ENCODE measurements around the gene RGS8.

RGS8 gene, protein sequence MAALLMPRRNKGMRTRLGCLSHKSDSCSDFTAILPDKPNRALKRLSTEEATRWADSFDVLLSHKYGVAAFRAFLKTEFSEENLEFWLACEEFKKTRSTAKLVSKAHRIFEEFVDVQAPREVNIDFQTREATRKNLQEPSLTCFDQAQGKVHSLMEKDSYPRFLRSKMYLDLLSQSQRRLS

DNA sequence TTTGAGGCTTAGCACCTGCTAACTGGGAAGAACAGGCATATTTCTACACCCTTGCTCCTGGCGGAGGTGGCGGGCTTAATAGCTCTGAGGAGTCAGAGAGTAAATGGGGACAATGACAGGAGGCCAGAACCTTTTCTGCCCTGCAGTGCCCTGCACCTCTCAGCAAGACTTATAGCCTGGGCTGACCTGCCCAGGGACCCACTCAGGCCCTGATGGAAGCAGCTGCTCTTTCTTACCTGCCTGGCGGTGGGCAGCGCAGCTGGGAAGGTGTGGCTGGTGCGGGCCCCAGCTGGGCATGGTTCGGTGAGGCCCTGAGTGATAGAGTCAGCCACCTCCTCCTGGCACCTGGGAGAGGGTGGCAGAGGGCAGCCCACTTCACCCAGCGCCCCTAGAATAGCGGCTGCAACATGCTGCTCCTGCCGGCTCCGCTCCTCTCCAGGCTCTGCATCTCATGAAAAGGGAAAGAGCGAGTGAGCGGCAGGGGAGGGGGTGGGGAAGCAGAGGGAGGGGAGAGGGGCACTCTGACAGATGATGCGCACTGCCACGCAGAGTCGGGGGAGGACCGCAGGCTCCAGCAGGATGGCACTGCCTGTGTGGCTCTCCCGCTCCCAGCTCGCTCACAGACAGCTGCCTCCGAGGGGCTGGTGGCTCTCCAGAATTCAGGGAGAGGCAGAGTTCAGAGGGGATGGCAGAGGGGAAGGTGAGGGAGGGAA, at the start of gene RGS8:
RGS8 (minus strand) TSS at position 472 of the 713 bp plus-strand sequence. CDS start 14,938 bp downstream, outside the sequence.
- DNase-seq (ENCODE audit: low read depth), result no peak

DNA sequence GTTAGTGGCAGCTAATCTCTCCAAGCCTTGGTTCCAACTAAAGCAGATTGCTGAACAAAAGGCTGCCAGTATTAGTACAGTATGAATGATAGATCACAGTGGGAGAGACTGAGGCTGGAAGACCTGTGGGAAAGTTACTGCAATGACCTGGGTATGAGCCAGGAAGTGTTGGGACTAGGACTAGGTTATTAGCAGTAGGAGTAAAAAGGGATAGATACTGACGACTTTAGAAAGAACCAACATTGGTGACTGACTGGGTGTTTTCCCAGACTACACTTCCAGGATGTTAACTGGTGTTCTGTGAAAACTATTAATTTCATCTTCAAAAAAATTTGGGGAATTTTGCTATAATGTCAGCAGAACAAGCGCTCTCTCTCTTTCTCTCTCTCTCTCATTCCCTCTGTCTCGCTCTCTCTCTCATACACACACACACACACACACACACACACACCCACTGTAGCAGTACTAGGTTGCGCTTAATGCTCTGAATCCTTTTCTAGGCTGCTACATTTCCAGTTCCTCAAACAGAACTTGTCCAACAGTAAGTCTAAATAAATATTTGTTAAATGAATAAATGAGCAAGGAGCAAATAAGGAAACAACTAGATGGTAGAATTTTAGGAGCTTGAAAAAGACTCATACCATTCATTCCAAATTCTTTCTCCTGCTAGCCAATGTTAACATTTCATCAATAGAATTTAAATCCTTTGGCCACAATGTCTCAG, 47.6 kb upstream of the RGS8 start:
- DNase-seq (ENCODE audit: low read depth), result no peak

DNA sequence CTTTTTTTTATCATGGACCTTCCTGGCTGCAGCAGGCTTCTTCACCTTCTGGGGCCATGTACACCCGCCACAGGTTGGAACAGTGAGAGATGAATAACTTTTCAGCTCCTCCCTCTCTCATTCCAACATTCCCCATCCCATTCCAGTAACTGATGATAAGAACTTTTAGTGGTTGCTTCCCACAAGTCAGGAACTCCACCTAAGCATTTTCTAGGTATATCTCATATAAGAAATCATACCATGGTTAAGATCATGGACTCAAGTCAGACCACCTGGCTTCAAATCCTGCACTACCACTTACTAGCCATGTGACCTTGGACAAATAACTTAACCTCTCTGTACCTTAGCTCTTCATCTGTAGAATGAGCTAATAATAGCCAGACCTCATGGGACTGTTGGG, 42.5 kb upstream of the RGS8 start:
- no peak for DNase-seq (ENCODE audit: low read depth)

DNA sequence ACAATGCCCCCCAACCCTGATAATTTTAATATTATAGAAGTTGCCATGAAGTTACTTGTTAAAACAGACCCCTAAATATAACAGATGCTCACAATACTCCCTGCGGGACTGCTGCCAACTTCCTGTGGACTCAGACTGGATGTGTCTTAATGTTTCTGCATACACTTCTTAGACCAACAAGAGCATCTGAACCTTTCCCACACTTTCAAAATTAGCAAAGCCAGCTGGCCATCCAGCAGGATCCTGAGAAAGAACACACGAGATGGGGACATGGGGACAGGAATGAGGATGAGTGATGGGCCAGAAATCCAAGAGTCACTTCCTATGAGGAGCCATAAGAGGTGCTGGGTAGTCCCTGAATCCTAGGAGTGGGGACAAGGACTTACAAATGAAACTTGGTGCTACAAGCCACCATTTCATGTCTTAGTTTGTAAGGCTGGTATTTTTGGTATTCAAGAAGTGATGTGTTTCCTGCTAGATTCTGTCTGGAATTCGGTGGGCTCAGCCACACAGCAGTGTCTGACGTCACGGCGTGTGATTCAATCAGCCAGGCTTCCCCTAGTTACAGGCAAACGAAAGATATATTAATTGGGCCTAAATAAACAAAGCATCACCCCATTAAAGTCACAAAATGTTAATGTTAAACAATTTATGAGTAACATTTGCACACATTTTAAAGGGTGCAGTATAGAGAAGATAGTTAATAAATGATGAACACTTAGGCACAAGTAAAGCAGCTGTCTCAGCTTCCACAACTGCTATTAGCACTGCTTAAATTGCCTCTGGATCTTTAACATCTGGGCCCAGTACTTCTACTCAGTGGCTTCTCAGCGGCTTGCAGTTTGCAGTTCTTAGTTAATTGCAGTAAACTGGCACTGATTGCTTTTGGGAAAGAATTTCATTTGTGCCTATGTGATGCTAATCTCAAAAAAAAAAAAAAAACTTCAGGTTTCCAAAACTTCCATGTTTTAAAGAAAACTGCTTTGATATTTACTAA, 41.2 kb upstream of the RGS8 start:
- DNase-seq (ENCODE audit: low read depth), result no peak

DNA sequence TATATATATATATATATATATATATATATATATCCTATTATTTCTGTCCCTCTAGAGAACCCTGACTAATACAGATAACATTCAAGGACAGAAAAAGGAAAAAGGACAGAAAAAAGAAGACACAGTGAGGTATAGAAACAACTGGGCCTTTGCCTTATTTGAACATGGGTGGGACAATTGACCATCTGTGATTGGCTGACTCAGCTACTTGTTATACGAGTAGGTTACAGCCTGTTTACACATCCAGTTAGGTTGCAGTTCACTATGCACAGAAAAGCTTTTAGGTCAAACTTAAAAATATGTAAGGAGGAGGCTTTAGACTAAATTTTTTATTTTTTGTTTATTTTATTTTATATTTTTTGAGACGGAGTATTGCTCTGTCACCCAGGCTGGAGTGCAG, 39.8 kb upstream of the RGS8 start:
- DNase-seq (ENCODE audit: low read depth), result no peak

DNA sequence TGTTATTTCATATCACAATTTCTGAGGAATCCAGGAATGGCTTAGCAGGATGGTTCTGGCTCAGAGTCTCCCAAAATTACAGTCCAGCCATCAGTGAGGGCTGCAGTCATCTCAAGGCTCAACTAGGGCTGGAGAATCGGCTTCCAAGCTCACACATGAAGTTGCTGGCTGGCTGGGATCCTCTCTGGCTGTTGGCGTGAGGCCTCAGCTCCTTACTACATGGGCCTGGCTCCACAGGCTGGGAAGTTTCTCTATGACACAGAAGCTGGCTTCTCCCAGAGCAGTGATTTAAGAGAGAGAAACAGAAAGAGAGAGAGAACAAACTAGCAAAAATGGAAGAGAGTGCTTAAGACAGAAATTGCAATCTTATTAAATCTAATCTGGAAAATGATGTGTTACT, 38.8 kb upstream of the RGS8 start:
- no peak for DNase-seq (ENCODE audit: low read depth)

DNA sequence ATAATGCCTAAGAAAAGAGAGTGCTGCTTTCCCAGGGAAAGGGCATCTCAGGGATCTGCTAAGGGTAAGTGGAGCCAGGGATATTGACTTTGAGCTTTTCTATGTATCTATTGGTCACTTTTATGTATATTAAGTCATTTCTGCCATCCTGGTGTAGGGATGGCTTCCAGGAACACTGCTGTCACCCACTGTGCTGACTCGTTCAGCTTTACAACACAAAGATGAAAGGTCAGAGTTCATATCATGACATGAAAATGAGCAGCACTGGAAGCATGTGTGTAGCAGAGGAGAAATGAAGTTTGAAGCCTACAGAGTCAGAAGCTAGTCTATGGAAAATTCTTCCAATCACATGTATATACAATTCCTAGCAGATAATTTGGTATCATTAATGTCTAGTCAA, 37.1 kb upstream of the RGS8 start:
- no peak for DNase-seq (ENCODE audit: low read depth)

DNA sequence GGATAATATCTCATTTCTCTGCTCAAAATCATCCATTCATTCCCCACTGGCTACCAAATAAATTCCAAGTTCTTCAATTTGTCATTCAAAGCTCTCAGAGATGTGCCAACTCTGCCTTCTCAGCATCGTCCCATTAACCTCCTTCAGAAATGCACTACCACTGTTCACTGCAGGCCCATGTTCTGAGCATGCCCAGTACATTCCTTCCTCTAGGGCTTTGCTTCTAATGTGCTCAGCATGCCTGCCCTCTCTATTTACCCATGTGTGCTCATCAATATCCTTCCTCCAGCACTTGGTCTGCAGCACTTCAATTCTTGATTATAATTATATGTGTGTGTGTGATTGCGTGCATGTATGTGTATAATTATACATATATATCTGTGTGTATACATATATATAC, 36.1 kb upstream of the RGS8 start:
- DNase-seq (ENCODE audit: low read depth), result peak; percentile 13

DNA sequence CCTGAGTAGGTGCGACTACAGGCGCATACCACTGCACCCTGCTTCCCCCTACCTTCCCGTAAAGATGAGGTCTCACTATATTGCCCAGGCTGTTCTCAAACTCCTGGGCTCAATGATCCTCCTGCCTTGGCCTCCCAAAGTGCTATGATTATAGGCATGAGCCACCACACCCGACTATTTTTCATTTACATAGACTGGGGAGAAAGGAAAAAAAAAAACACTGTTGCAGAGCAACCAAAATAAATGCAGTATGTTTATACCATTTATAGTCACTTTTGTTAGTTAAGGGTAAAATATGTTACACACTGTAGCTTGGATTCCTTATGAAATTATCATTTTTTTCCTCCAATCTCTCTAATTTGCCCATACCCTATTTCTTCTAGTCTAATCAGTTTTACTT, 35.2 kb upstream of the RGS8 start:
- DNase-seq (ENCODE audit: low read depth), result no peak

DNA sequence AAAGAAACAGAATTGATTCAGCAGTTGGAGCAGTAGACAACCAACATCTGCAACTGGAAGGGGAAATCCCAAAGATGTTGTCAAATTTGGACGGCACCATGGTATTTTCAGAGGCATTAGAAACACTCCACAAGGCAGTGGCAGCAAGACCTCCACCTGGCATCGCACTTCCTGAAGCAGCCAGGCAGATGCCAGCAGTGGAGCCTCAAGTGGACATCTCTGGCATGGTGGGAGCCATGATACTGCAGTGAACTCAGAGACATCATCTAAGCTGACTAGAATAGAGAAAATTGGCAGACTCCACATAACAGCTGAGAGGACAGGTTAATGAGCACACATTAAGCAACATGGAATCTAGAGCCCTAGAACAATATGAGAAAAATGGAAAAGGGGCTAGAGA, 33.9 kb upstream of the RGS8 start:
- peak; percentile 8 for DNase-seq (ENCODE audit: low read depth)

DNA sequence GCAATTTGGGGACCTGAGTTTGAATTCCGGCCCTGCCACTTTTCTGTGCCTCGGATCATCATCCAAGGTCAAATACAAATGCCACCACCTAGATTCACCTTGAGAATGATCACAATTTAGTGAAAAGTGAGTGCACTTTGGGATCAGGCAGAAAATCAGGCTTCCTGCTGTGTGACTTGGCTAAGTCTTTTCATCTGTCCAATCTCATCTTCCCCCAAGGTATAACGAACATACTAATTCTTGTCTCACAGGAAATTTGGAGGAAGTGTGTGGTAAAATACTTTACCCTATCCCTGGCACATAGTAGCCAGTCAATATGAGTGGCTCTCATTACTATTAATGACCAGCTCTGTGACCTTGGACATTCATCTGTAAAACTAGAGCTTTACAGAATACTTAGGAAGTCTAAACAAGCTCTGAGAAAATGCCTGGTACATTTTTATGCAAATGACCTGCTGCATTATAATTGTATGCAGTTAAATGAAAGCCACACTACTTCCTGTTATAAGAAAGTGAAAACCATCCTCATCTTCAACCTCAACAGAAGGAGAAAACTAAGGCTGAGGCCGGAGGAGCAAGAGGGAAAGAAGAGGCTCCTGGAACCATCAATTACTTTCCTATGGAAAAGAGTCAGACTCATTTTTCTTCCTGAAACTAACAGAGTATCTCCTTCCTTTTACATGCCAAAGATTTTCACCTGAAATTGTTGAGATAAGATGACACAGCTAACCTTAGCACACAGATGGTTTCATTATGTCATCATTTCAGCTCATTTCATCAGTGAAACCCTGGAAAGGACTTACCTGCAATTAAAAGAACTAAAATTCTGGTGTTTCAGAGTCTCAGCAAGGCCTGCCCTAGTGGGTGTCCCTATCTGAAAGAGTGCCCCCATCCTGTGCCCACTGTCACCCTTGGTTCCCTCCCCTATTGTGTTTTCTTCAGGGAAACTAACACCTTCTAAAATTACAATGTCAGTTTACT, 32.6 kb upstream of the RGS8 start:
- no peak for DNase-seq (ENCODE audit: low read depth)

DNA sequence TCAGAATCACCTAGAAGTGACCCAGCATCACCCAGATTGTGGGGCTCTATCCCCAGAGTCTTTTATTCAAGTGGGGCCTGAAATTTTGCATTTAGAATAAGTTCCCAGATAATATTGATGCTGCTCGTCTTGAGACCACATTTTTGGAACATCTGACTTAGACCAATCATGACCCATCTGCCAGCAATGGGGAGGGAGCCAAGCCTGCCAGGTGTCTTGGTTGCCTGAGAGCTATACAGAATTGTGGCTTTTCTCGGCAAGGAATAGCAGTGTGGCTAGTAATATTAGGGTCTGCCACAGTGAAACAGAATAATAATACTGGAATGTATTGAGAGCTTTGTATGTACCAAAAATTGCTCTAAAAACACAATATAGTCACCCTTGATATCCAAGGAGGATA, 31.1 kb upstream of the RGS8 start:
- no peak for DNase-seq (ENCODE audit: low read depth)

DNA sequence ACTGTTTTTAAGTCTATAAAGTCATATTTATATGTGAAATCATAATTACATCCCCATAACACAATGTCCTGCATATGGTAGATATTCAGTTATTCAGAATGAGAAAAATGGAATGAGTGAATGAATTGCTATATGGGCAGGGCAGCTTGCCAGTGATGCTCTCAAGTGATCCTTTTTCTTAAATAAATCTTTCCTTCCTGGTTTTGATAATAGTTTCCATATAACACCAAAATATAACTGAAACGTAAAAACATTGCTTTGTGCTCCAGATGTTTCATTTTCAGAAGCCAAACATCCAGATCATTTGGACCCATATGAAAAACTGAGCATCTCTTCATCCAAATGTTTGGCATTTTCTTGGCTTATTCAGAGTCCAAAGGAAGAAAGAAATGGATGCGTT, 30.2 kb upstream of the RGS8 start:
- no peak for DNase-seq (ENCODE audit: low read depth)

DNA sequence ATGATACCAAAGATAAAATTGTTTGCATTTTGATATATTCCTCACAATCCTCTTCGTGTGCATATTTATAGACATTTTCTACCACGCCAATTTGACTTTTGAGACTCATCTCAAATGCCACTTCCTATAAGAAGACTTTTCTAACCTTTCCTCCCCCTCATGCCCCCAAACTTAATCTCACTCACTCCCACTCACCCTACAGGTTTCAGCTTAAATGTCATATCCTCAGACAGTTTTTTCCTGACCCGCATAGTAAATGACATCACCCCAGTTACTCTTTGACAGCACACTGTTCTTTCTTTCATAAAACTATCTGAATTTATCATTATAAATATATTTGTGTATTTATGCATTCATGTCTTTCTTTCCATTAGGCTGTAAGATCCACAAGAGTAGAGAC, 29.6 kb upstream of the RGS8 start:
- DNase-seq (ENCODE audit: low read depth), result no peak

DNA sequence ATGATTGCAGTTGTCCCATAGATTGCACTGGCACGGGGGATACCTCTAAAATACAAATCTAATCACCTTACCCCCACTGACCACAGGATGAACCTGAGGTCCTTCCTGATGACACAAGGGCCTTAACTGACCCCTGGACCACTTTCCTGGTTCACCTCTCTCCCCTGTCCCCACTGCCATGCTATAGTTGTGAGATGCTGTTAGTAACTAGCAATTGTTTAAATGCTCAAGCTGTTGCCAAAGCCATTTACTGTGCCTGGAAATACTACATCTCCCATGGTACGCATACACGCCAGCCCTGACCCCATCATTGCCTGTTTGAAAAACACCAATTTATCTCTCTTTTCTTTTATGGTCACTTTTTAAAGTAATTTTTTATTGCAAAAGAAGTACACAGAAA, 29.1 kb upstream of the RGS8 start:
- no peak for DNase-seq (ENCODE audit: low read depth)

DNA sequence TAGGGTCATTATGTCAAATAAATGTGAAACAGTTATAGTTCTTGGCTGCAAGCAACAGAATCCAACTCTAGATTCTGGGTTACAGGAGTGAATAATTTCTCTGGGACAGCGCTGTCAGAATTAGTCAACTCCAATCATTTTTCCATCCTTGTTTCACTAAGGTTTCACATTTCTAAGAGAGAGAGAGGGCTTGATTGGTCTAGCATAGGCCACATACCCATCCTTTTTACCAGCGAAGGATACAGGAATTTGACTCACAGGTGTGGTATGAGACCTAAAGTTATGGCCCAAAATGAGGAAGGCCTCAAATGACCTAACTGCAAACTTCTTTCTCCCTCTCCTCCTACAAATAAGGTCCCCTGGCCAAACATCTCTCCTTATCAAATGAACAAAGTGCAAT, 25.5 kb upstream of the RGS8 start:
- no peak for DNase-seq (ENCODE audit: low read depth)

DNA sequence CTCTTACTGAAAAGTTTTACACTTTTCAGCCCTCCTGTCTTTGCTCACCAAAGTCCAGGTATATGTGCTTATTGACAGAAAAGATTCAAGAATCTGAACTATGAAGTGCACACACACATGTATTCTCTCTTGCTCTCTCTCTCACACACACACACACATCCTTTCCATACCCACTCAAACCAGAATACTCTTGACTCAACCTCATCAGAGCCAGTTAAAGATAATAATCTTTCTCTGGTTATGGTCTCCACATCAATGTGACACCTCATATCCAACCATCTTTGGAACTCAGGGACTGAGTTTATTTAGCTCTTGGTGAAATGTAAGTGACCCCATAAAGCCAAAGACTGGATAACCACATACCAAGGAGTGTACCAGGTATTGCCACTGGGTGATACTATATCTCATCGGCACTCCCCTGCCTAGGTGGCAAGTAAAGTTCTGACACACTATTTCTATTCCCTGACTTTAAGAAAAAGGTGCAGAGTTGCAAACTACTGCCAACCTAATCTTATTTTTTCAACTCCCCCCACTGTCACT, 24.9 kb upstream of the RGS8 start:
- no peak for DNase-seq (ENCODE audit: low read depth)

DNA sequence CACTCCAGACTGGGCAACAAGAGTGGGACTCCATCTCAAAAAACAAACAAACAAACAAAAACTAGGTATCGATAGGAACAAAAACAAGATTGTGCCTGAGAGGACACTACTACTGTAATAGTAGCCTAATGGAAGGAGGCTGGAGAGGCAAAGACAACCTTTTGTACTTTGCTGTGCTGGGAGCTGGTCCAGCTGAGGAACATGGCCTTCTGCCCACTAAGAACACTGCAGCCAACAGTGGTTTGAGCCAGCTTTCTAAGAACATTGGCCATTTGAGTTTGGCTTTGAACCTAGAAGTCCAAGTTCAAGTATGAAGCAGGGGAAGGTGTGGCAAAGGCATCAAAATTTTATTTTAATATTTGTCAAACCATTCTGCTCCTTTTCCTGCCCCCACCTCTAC, 22.7 kb upstream of the RGS8 start:
- DNase-seq (ENCODE audit: low read depth), result no peak

DNA sequence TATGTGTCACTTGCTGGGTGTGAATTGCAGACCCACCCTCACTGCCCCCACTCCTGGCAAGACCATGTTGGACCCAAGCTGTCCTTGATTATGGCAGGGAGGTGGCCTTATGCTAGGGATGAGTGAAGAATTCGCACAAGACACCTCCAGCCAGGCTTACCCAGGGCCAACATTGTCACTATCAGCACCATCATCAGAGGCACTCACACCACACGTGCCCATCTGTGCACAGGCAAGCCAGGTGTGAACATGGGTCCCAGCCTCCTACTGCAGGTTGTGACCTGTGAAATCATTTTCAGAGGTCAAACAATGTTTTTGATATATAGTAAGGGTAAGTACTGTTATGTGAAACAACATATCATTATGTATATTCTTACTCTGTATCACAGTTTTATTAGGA, 20.3 kb upstream of the RGS8 start:
- DNase-seq (ENCODE audit: low read depth), result no peak

DNA sequence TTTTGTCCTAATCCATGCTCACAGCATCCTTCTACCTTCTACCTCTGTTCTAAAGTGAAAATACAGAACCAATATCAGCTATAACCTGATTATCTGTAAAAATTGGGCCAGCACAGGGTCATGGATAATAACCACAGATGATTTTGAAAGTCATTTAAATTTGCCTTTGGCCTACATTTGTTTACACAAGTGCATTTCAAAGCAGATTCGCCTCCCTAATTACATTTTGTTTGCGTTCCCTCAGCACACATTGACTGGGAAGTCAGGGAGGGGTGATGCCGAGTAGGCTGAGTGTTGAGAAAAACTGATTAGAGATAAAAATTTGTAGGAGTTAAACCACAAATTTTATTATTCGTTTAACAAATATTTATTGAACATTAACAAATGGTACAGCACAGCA, 19.2 kb upstream of the RGS8 start:
- DNase-seq (ENCODE audit: low read depth), result no peak
